Measurements from ENCODE around the gene POU2F3. TPM values are rescaled to one million over a fixed set of nuclear protein-coding genes. Genes with fewer than 3 reads are reported as not detected.

POU2F3 gene
- total RNA-seq, 3 donors from 2014 or later (not counting 1 experiment from before 2014, with no cell fraction given) = not detected

GRCh38 chr11:120284272-120284671 is 44.3 kb downstream of the POU2F3 start:
- 93% methylated on average over 6 of the region's 6 CpGs for WGBS (ENCODE audit: insufficient coverage)
- no peak overlapping the region for H3K27ac Mint-ChIP-seq
- ATAC-seq (no peak), DNase-seq (no peak)
- no peaks in the 10 kb centered on the region for H3K9me3 Mint-ChIP-seq
- no peaks in the 10 kb centered on the region for H3K9me3 ChIP-seq (ENCODE audit: control insufficient read depth, insufficient read depth, low read length)
- H3K4me1 Mint-ChIP-seq = peaks cover 0 to under 1% of the 10 kb centered on the region in 2 donors
- H3K4me1 ChIP-seq (ENCODE audit: control insufficient read depth, insufficient read depth, low read length) = no peaks in the 10 kb centered on the region
- no peak overlapping the region for H3K4me3 ChIP-seq (ENCODE audit: low read length)
- H3K36me3 ChIP-seq (ENCODE audit: control insufficient read depth, insufficient read depth, low read length) = no peaks in the 10 kb centered on the region
- TF ChIP-seq, protein P1, sequence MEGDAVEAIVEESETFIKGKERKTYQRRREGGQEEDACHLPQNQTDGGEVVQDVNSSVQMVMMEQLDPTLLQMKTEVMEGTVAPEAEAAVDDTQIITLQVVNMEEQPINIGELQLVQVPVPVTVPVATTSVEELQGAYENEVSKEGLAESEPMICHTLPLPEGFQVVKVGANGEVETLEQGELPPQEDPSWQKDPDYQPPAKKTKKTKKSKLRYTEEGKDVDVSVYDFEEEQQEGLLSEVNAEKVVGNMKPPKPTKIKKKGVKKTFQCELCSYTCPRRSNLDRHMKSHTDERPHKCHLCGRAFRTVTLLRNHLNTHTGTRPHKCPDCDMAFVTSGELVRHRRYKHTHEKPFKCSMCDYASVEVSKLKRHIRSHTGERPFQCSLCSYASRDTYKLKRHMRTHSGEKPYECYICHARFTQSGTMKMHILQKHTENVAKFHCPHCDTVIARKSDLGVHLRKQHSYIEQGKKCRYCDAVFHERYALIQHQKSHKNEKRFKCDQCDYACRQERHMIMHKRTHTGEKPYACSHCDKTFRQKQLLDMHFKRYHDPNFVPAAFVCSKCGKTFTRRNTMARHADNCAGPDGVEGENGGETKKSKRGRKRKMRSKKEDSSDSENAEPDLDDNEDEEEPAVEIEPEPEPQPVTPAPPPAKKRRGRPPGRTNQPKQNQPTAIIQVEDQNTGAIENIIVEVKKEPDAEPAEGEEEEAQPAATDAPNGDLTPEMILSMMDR (IDR thresholded peaks at IDR 0.05) = no peak
- H3K27me3 Mint-ChIP-seq (ENCODE audit: low read depth in 2 of 2) = peaks cover 14 to 27% of the 10 kb centered on the region in 2 donors
- intact Hi-C loops (cut with micrococcal nuclease) = no loop called here
- no peak overlapping the region for H3K4me3 Mint-ChIP-seq
- H3K27ac ChIP-seq (ENCODE audit: low read length) = no peak overlapping the region
- H3K27me3 ChIP-seq (ENCODE audit: control insufficient read depth, insufficient read depth, low read length) = no peaks in the 10 kb centered on the region
- H3K36me3 Mint-ChIP-seq = no peaks in the 10 kb centered on the region

DNA sequence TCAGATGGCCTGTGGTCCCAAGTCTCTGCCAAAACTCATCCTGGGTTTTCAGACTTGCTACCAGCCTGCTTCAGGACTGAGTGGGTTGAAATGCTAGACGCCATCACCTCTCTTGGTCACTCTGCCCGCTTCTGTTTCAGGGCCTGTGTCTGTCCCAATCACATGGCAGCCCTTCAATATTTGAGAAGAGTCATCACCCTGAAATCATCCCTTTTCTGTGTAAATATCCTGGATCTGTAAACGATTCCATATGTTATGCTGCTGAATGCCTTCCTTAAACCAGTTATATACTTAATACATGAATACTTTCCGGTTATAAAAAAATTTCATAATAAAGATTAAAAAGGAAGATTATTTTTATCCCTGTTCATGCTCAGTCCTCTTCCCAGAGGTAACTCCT is 45.3 kb downstream of the POU2F3 start:
- H3K4me3 ChIP-seq (ENCODE audit: low read length) = no peak overlapping the region
- no peaks in the 10 kb centered on the region for H3K27me3 ChIP-seq (ENCODE audit: control insufficient read depth, insufficient read depth, low read length)
- TF ChIP-seq, protein P1 (IDR thresholded peaks at IDR 0.05) = no peak
- no peaks in the 10 kb centered on the region for H3K36me3 ChIP-seq (ENCODE audit: control insufficient read depth, insufficient read depth, low read length)
- H3K27ac ChIP-seq (ENCODE audit: low read length) = no peak overlapping the region
- ATAC-seq (no peak), DNase-seq (no peak)
- Mint-ChIP-seq H3K27me3 (ENCODE audit: low read depth in 2 of 2) (peaks cover 21 to 30% of the 10 kb centered on the region in 2 donors), H3K4me1 (peaks cover 0 to 6% of the 10 kb centered on the region in 2 donors), H3K36me3 (no peaks in the 10 kb centered on the region), H3K27ac (no peak overlapping the region), H3K9me3 (no peaks in the 10 kb centered on the region), H3K4me3 (no peak overlapping the region)
- H3K4me1 ChIP-seq (ENCODE audit: control insufficient read depth, insufficient read depth, low read length) = no peaks in the 10 kb centered on the region
- 82% methylated on average over 2 of the region's 4 CpGs for WGBS (ENCODE audit: insufficient coverage)
- intact Hi-C loops (cut with micrococcal nuclease) = no loop called here
- no peaks in the 10 kb centered on the region for H3K9me3 ChIP-seq (ENCODE audit: control insufficient read depth, insufficient read depth, low read length)

GRCh38 chr11:120288021-120288420 is 48.1 kb downstream of the POU2F3 start:
- Mint-ChIP-seq H3K4me3 (no peak overlapping the region), H3K27ac (no peak overlapping the region), H3K36me3 (no peaks in the 10 kb centered on the region), H3K9me3 (no peaks in the 10 kb centered on the region), H3K27me3 (ENCODE audit: low read depth in 2 of 2) (peaks cover 19 to 42% of the 10 kb centered on the region in 2 donors), H3K4me1 (peaks cover 0 to 6% of the 10 kb centered on the region in 2 donors)
- H3K9me3 ChIP-seq (ENCODE audit: control insufficient read depth, insufficient read depth, low read length) = no peaks in the 10 kb centered on the region
- TF ChIP-seq, protein P1 (IDR thresholded peaks at IDR 0.05) = no peak
- H3K36me3 ChIP-seq (ENCODE audit: control insufficient read depth, insufficient read depth, low read length) = no peaks in the 10 kb centered on the region
- DNase-seq (no peak), ATAC-seq (no peak)
- peaks cover 2% of the 10 kb centered on the region for H3K27me3 ChIP-seq (ENCODE audit: control insufficient read depth, insufficient read depth, low read length)
- H3K27ac ChIP-seq (ENCODE audit: low read length) = no peak overlapping the region
- intact Hi-C loops (cut with micrococcal nuclease) = no loop called here
- WGBS (ENCODE audit: insufficient coverage) = 65% methylated on average over 2 of the region's 2 CpGs
- no peaks in the 10 kb centered on the region for H3K4me1 ChIP-seq (ENCODE audit: control insufficient read depth, insufficient read depth, low read length)
- H3K4me3 ChIP-seq (ENCODE audit: low read length) = no peak overlapping the region

- Mint-ChIP-seq H3K9me3 (no peaks in the 10 kb centered on the region), H3K27ac (no peak overlapping the region), H3K36me3 (no peaks in the 10 kb centered on the region), H3K27me3 (ENCODE audit: low read depth in 2 of 2) (peaks cover 23 to 52% of the 10 kb centered on the region in 2 donors), H3K4me1 (peaks cover 0 to 6% of the 10 kb centered on the region in 2 donors), H3K4me3 (no peak overlapping the region)
- ATAC-seq = no peak
- no peak overlapping the region for H3K4me3 ChIP-seq (ENCODE audit: low read length)
- DNase-seq = no peak
- TF ChIP-seq, protein P1 (IDR thresholded peaks at IDR 0.05) = no peak
- H3K36me3 ChIP-seq (ENCODE audit: control insufficient read depth, insufficient read depth, low read length) = no peaks in the 10 kb centered on the region
- H3K4me1 ChIP-seq (ENCODE audit: control insufficient read depth, insufficient read depth, low read length) = no peaks in the 10 kb centered on the region
- H3K27ac ChIP-seq (ENCODE audit: low read length) = no peak overlapping the region
- no peaks in the 10 kb centered on the region for H3K9me3 ChIP-seq (ENCODE audit: control insufficient read depth, insufficient read depth, low read length)
- 72% methylated on average over 9 of the region's 9 CpGs for WGBS (ENCODE audit: insufficient coverage)
- H3K27me3 ChIP-seq (ENCODE audit: control insufficient read depth, insufficient read depth, low read length) = peaks cover 2% of the 10 kb centered on the region
- intact Hi-C loops (cut with micrococcal nuclease) = no loop called here
Observed at GRCh38 chr11:120289426-120289825, 49.5 kb downstream of the POU2F3 start.

All from natural killer cell (primary cell).